Right lung (tissue), 5 donors: ENCODE data around the gene C1orf146. TPM values are rescaled to one million over a fixed set of nuclear protein-coding genes. Genes with fewer than 3 reads are reported as not detected.
"Not testable (repeated sequence)": the region's sequence is repeated elsewhere in the genome, so short reads cannot be mapped to it uniquely, and the experiment has no call there.

ENCODE experiments used
- DNase-seq, 2 donors: peaks; one replicate each; pipeline ENCODE4 v3.0.0-alpha.2; 2013
- polyA plus RNA-seq, 5 donors: library from polyadenylated mRNA; unstranded; fragments of 120-200 nt; gene quantifications; one replicate each; pipeline versions ENCODE4 v1.2.1 to v1.2.3, GENCODE V29; 2013; ENCODE audit warnings: inconsistent platforms in 1 of 5, low replicate concordance in 1 of 5; ENCODE audit not compliant: insufficient read length in 5 of 5, insufficient read depth in 1 of 5

Gene C1orf146
- polyA plus RNA-seq, 5 donors: 0.14 to 0.37 (median 0.32) TPM; not detected in 2

- no peak for DNase-seq
Observed at GRCh38 chr1:92273039-92273438, 55.3 kb downstream of the C1orf146 start.

DNA sequence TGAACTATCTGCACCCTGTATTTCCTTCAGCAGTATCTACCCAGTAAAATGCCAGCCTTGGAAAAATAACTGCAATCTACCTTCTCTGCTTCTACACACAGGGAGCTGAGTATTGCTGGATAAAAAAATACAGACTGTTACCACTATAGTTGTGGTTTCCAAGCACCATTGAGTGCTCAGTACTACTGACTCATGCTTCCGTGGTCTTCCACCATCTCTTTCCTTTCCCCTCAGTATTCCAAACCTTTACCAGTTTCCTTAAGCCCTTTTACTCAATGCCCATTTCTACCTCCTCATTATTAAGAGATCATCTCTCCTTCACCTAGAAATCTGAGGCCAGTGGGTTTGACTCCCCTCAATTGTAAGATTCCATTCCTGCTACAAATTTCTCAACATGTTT is 57.2 kb downstream of the C1orf146 start:
- DNase-seq: no peak

GRCh38 chr1:92276082-92276481 is 58.4 kb downstream of the C1orf146 start:
- no peak for DNase-seq

DNA sequence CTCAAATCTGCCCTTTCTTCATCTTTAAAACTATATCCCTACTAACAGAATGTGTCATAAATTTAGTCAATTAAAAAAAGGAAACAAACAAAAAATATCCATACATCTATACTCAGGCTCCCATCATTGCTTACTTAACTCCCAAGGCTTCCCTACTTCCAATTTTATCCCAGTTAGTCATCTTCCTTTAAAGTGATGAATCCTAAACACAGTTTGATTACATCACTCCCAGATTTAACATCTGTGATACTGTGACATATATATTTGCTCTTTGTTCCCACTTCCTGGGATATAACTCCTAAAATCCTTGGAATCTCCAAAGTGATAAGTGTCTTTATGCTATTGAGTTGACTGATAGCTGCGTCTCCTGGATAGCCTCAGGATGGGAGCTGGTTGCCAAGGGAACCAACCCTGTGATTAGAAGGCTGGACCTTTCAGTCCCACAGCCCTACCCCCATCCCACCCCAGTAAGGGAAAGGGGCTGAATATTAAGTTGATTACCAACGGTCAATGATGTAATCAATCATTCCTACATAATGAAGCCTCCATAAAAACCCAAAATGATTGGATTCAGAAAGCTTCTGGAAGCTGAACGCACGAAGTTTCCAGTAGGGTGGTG is 59.5 kb downstream of the C1orf146 start:
- no peak for DNase-seq

- not testable (repeated sequence) for DNase-seq
Observed at GRCh38 chr1:92279781-92280180, 62.1 kb downstream of the C1orf146 start.

GRCh38 chr1:92281411-92281810 is 63.7 kb downstream of the C1orf146 start:
- not testable (repeated sequence) for DNase-seq

DNA sequence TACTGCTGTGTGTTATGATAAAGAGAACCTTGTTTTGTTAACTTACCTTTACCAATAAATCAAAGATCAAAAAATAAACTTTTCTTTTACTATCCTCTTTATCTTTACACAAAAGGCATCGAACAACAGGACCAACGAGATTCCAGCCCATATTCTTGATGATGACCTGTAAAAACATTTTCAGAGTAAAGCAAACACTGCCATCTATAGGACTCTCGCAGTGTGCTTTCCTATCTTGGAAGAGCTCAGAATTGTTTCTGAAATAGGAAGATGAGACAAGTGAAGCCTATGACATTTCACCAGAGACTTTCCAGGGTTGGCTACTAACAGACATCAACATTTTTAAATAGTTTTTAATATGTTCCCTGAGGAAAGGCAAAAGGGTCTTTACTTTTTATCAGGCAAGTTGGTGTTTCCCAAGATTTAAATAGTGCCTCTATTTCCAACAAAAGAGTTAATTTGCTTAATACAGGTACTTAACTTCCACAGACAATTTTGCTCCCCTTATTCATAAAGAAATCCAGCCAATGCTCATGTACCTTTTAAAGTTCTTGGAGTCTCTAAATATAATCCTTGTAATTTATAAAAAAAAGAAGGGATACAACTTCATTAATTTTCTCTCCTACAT is 73.8 kb downstream of the C1orf146 start:
- DNase-seq: peak; percentile 30 to 44

Other genes starting within 250 kb of the C1orf146 start
- gene EPHX4, start 187.9 kb upstream of the C1orf146 start, polyA plus RNA-seq: 1 to 10 TPM; 1.6 to 3.0 (median 2.7) TPM
- under 1 TPM in 4 of 5 donors, not detected in 1; 0.35 to 0.79 (median 0.47) TPM for gene SETSIP, start 142.5 kb upstream of the C1orf146 start, polyA plus RNA-seq
- 10 to 100 TPM in 2 of 5 donors, 1 to 10 TPM in 3; 4.1 to 14.1 (median 9.8) TPM for gene BTBD8, start 137.6 kb upstream of the C1orf146 start, polyA plus RNA-seq
- 10 to 100 TPM; 27.0 to 36.9 (median 29.7) TPM for gene GLMN, start 81.1 kb downstream of the C1orf146 start, polyA plus RNA-seq
- gene RPAP2, start 81.1 kb downstream of the C1orf146 start, polyA plus RNA-seq: 10 to 100 TPM; 21.1 to 37.5 (median 33.2) TPM